Activated naive CD8-positive, alpha-beta T cell treated with anti-CD3 and anti-CD28 coated beads, Interleukin-2, amount 10 ng/mL, durations not matched to agents 7 days and 5 days (primary cell): ENCODE results near the gene POP7. TPM values are rescaled to one million over a fixed set of nuclear protein-coding genes. Genes with fewer than 3 reads are reported as not detected.

ENCODE experiments used
- ATAC-seq: fragments of 150-1000 bp; cut with Tn5 transposase; one replicate; pipeline ENCODE4 v1.10.0; 2021; ENCODE audit warnings: low read depth, moderate library complexity
- POLR2A ChIA-PET: fragments of 350-600 bp; sonication (Branson Sonifier 250); formaldehyde crosslinking; loops from one replicate; lab custom pipeline; 2021; ENCODE audit warnings: antibody characterized with exemption; lab: Charles Lee
- DNase-seq: peaks from one replicate; pipeline ENCODE4 v3.0.0; 2021
- H3K27ac Mint-ChIP-seq: one replicate; pipeline ENCODE4 v1.8.0; 2022; ENCODE audit warnings: mild to moderate bottlenecking, mixed read lengths
- H3K27me3 Mint-ChIP-seq: one replicate; pipeline ENCODE4 v1.8.0; 2022; ENCODE audit warnings: mild to moderate bottlenecking, moderate library complexity, mixed read lengths
- H3K36me3 Mint-ChIP-seq: one replicate; pipeline ENCODE4 v1.8.0; 2021; ENCODE audit warnings: mild to moderate bottlenecking, mixed read lengths
- H3K4me1 Mint-ChIP-seq: one replicate; pipeline ENCODE4 v1.8.0; 2021; ENCODE audit warnings: mixed read lengths
- H3K4me3 Mint-ChIP-seq: one replicate; pipeline ENCODE4 v1.8.0; 2022; ENCODE audit warnings: mild to moderate bottlenecking, moderate library complexity, mixed read lengths
- H3K9me3 Mint-ChIP-seq: one replicate; pipeline ENCODE4 v1.8.0; 2021; ENCODE audit warnings: mixed read lengths
- total RNA-seq, 2 experiments: library from RNA; stranded (reverse); gene quantifications; one replicate each; pipeline ENCODE4 v1.2.3, GENCODE V29; 2021

Gene POP7
- total RNA-seq, 2 experiments from 2014 or later, result 29.6 to 32.8 TPM

DNA sequence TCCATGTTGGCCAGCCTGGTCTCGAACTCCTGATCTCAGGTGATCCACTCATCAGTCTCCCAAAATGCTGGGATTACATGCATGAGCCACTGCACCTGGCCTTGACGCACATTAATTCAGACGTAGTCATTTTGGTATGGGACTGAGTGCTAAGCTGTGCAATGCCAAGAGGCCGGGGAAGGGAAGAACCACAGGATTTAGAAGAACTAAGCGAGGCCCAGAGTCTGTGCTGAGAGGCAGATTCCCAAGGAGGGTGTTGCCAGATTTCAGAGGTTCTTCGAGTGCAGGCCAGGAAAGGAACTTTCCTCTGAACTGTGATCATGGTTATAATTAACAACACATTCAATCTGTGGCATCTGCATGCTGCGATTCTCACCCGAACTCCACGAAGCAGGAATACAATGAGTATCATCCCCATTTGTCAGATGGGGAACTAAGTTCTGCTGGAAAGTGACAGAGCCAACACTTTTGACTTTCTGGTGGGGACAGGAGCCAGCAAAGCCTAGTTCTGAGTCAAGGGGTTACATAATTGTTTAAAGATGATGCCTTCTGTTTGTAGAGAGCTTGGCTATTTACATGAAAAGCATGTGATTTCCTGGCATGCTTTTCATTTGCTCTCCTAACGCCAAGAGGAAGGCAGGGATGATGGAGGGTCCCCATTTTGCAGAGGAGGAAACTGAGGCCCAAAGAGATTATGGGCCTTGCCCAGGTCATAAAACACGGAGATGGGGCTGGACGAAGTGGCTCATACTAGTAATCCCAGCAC, 21.3 kb downstream of the POP7 start:
- Mint-ChIP-seq H3K4me3 (no peak overlapping the region), H3K4me1 (peaks cover 5% of the 10 kb centered on the region), H3K36me3 (no peaks in the 10 kb centered on the region), H3K9me3 (no peaks in the 10 kb centered on the region), H3K27me3 (peaks cover 26% of the 10 kb centered on the region), H3K27ac (no peak overlapping the region)
- POLR2A ChIA-PET, result no interaction called here
- no peak for DNase-seq
- ATAC-seq, result no peak

DNA sequence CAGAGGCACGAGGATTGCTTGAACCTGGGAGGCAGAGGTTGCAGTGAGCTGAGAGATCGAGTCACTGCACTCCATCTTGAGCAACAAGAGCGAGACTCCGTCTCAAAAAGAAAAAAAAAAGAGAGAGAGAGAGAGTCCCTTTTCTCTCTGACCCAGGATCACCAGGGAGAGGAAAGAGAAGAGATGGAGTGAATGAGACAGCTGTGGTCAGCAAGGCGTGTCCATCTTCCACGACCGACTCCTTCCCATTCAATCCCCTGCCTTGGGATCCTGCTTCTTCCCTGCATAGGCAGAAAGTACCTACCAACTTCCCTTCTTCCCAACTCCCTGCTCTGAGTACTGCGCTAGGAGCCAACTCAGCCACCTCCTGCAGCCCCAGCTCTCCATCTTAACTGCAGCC, 22.3 kb downstream of the POP7 start:
- Mint-ChIP-seq H3K27ac (no peak overlapping the region), H3K27me3 (peaks cover 18% of the 10 kb centered on the region), H3K4me1 (peaks cover 5% of the 10 kb centered on the region), H3K4me3 (no peak overlapping the region), H3K9me3 (no peaks in the 10 kb centered on the region), H3K36me3 (no peaks in the 10 kb centered on the region)
- DNase-seq, result no peak
- POLR2A ChIA-PET, result no interaction called here
- no peak for ATAC-seq

DNA sequence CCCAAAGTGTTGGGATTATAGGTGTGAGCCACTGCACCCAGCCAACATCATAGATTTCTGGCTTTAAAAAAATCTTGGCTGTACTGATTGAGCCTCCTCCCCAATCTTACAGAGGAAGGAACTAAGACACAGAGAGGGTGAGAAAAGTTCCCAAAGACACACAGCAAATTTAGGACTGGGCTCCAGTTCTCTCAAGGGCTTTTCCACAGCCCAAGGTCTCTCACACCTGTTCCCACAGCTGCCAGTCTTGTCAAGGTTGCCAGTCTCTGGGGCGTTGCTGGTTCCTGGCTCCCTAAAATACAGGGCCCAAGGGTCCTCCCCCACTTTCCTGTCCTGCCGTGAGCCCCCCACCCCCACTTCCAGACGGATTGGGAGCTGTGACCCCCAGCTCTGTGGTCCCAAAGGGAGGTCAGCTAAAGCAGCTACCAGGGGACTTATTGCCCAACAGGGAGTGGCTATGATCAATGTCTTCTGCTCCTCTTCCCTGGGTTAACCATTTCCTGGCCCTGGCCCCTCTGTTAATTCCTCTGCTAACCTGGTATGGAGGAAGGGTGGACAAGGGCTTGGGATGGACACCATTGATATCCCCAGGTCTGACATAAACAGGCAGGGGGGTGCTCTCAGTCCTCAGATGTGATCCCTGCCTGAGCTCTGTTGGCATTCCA, 24.3 kb downstream of the POP7 start:
- Mint-ChIP-seq H3K27ac (no peak overlapping the region), H3K4me3 (no peak overlapping the region), H3K36me3 (no peaks in the 10 kb centered on the region), H3K27me3 (peaks cover 9% of the 10 kb centered on the region), H3K4me1 (peaks cover under 1% of the 10 kb centered on the region), H3K9me3 (no peaks in the 10 kb centered on the region)
- ATAC-seq (no peak), DNase-seq (no peak)
- POLR2A ChIA-PET, result no interaction called here

DNA sequence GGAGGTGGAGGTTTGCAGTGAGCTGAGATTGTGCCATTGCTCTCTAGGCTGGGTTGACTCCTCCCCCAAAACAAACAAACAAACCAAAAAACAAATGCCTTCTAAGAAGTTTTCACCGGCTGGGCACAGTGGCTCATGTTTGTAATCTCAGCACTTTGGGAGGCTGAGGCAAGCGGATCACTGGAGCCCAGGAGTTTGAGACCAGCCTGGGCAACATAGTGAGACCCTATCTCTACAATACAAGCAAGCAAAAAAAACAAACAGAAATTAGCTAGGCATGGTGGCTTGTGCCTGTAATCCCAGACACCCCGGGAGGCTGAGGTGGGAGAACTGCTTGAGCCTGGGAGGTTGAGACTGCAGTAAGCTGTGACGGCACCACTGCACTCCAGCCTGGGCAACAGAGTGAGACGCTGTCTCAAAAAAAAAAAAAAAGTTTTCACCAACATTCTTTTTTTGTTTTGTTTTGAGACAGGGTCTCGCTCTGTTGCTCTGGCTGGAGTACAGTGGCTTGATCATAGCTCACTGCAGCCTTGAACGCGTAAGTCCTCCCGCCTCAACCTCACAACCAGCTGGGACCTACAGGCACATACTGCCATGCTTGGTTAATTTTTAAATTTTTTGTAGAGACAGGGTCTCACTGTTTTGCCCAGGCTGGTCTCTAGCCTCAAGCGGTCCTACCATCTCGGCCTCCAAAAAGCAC, 26.2 kb downstream of the POP7 start:
- H3K27me3 Mint-ChIP-seq, result peaks cover 5% of the 10 kb centered on the region
- H3K27ac Mint-ChIP-seq, result no peak overlapping the region
- H3K36me3 Mint-ChIP-seq, result no peaks in the 10 kb centered on the region
- ATAC-seq (no peak), DNase-seq (no peak)
- H3K4me1 Mint-ChIP-seq, result no peaks in the 10 kb centered on the region
- no peaks in the 10 kb centered on the region for H3K9me3 Mint-ChIP-seq
- POLR2A ChIA-PET, result no interaction called here
- no peak overlapping the region for H3K4me3 Mint-ChIP-seq

DNA sequence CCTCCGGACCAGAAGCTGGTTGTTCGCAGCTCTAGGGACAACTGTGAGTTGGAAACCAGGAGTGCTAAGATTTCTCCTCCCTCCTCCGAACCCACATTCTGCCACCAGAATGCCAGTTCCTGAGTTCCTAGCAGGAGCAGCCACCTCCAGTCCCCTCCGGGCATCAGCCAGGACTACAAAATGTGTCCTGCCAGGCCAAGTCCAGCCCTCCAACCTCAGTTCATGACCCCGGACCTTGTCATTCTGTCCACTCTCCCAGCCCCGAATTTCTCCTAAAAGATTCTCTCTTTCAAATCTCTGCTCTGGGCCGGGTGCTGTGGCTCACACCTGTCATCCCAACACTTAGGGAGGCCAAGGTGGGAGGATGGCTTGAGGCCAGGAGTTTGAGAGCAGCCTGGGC, 29.8 kb downstream of the POP7 start:
- Mint-ChIP-seq H3K36me3 (no peaks in the 10 kb centered on the region), H3K4me1 (no peaks in the 10 kb centered on the region), H3K27ac (no peak overlapping the region), H3K27me3 (no peaks in the 10 kb centered on the region), H3K4me3 (no peak overlapping the region), H3K9me3 (no peaks in the 10 kb centered on the region)
- ATAC-seq (no peak), DNase-seq (no peak)
- POLR2A ChIA-PET, result no interaction called here

DNA sequence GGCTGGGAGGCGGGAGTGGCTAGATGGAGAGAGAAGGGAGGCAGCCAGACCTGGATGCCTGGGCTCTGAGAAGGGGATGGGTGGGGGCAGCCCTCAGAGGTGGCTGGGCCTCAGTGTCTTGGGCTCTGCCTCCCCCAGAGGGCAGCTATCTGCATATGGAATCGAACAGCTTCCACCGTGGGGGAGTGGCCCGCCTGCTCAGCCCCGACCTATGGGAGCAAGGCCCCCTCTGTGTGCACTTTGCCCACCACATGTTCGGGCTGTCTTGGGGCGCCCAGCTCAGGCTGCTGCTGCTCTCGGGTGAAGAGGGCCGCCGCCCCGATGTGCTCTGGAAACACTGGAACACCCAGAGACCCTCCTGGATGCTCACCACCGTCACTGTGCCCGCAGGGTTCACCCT, 30.8 kb downstream of the POP7 start:
- POLR2A ChIA-PET, result no interaction called here
- ATAC-seq, result no peak
- Mint-ChIP-seq H3K36me3 (no peaks in the 10 kb centered on the region), H3K27ac (no peak overlapping the region), H3K4me3 (no peak overlapping the region), H3K27me3 (no peaks in the 10 kb centered on the region), H3K9me3 (no peaks in the 10 kb centered on the region), H3K4me1 (no peaks in the 10 kb centered on the region)
- no peak for DNase-seq

DNA sequence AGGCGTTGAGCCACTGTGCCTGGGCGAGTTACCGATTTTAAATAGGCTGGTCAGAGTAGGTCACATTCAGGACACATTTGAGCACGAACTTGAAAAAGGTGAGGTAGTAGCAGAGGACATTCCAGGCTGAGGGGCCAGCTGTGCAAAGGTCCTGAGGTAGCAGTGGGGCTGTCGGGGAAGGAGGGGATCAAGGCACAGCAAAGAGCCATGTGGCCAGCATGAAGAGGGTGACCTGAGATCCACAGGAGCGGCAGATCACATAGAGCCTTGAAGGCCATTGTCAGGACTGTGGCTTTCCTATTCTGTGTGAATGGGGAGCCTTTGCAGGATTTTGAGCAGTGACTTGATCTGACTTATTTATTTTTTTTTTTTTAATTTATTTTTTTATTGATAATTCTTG, 34.0 kb downstream of the POP7 start:
- no peak overlapping the region for H3K4me3 Mint-ChIP-seq
- H3K9me3 Mint-ChIP-seq, result no peaks in the 10 kb centered on the region
- H3K27ac Mint-ChIP-seq, result no peak overlapping the region
- POLR2A ChIA-PET, result no interaction called here
- DNase-seq (no peak), ATAC-seq (no peak)
- H3K4me1 Mint-ChIP-seq, result no peaks in the 10 kb centered on the region
- H3K36me3 Mint-ChIP-seq, result no peaks in the 10 kb centered on the region
- peaks cover 2% of the 10 kb centered on the region for H3K27me3 Mint-ChIP-seq

DNA sequence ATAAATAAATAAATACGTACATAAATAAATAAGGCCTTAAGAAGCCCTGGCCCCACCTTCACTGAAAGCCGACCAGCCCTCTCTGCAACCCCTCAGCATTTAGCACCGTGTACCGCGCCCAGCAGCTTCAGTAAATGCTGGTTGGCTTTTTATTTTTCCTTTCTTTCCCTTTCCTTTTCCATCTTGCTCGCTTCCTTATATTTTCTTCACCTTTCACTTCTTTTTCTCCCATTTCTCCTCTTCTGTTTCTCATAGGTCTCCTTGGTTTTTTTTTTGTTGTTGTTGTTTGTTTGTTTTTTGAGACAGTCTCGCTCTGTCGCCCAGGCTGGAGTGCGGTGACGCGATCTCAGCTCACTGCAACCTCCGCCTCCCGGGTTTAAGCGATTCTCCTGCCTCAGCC, 38.7 kb downstream of the POP7 start:
- Mint-ChIP-seq H3K36me3 (no peaks in the 10 kb centered on the region), H3K9me3 (no peaks in the 10 kb centered on the region), H3K4me1 (peaks cover 4% of the 10 kb centered on the region), H3K27ac (no peak overlapping the region), H3K27me3 (peaks cover 20% of the 10 kb centered on the region), H3K4me3 (no peak overlapping the region)
- DNase-seq (no peak), ATAC-seq (no peak)
- POLR2A ChIA-PET, result no interaction called here

DNA sequence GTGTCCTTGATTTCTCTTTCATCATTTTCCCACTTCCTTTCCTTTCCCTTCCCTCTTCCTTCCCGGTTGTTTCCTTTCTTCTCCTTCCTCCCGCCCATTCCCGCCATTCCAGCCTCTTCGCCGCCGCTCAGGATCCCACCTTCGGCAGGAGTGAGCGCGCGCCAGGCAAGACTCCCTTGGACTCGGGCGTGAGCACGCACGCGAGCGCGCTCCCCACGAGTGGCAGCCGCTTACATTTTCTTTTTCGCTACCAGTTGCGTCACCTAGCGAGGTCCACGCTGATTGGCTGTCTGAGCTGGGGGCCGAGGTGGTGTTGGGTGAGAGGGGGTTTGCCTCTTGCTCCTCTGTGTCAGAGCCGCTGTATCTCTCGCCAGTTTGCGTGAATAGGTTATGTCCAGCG, 39.3 kb downstream of the POP7 start:
- no peaks in the 10 kb centered on the region for H3K9me3 Mint-ChIP-seq
- peak overlapping the region; percentile 69 for H3K27ac Mint-ChIP-seq
- peak; percentile 78 for ATAC-seq
- peaks cover 4% of the 10 kb centered on the region for H3K4me1 Mint-ChIP-seq
- peaks cover 22% of the 10 kb centered on the region for H3K27me3 Mint-ChIP-seq
- peak; percentile 51 for DNase-seq
- POLR2A ChIA-PET, result no interaction called here
- no peaks in the 10 kb centered on the region for H3K36me3 Mint-ChIP-seq
- peak overlapping the region; percentile 88 for H3K4me3 Mint-ChIP-seq

DNA sequence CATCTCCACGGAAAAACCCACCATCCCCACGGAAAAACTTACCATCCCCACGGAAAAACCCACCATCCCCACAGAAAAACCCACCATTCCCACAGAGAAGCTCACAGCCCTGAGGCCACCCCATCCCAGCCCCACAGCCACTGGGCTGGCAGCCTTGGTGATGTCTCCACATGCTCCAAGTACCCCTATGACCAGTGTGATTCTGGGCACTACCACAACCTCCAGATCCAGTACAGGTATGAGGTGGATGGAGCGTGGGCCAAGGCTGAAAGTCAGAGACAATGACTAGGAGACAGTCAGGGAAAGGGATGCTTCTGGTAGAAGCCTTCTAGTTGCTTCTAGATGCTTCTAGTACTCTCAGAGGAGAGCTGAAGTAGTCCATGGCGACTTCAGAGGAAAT, 47.1 kb downstream of the POP7 start:
- H3K27me3 Mint-ChIP-seq, result peaks cover 30% of the 10 kb centered on the region
- DNase-seq (no peak), ATAC-seq (no peak)
- POLR2A ChIA-PET, result interaction anchor here (0.6 kb wide), 1 partner anchor 990 kb away, joined by 3 read pairs; no protein-coding TSS in a partner anchor
- H3K9me3 Mint-ChIP-seq, result peaks cover 4% of the 10 kb centered on the region
- peak overlapping the region; percentile 30 for H3K27ac Mint-ChIP-seq
- no peak overlapping the region for H3K4me3 Mint-ChIP-seq
- H3K4me1 Mint-ChIP-seq, result no peaks in the 10 kb centered on the region
- H3K36me3 Mint-ChIP-seq, result peaks cover 3% of the 10 kb centered on the region

DNA sequence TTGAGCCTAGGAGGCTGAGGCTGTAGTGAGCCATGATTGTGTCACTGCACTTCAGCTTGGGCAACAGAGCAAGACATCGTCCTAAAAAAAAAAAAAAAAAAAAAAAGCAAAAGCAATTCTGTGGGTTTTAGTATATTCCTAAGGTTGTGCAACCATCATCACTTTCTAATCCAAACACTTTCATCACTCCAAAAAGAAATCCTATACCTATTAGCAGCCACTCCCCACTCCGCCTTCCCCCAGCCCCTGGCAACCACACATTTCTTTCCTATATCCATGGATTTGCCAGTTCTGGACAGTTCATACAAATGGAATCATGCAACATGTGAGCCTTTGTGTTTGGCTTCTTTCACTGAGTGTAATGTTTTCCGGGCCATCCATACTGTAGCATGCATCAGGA, 47.8 kb downstream of the POP7 start:
- H3K27me3 Mint-ChIP-seq, result peaks cover 25% of the 10 kb centered on the region
- no peak overlapping the region for H3K27ac Mint-ChIP-seq
- H3K9me3 Mint-ChIP-seq, result peaks cover 4% of the 10 kb centered on the region
- DNase-seq (no peak), ATAC-seq (no peak)
- H3K36me3 Mint-ChIP-seq, result peaks cover 3% of the 10 kb centered on the region
- H3K4me1 Mint-ChIP-seq, result no peaks in the 10 kb centered on the region
- POLR2A ChIA-PET, result interaction anchor here (0.6 kb wide), 1 partner anchor 989 kb away, joined by 3 read pairs; no protein-coding TSS in a partner anchor
- H3K4me3 Mint-ChIP-seq, result no peak overlapping the region
